Stimulated activated CD4-positive, alpha-beta T cell treated with anti-CD3 and anti-CD28 coated beads, Interleukin-12 subunit alpha, Interleukin-12 subunit beta, amount 100 ng/mL, for 4 hours (primary cell): ENCODE results near the gene TACSTD2.
"Not testable (repeated sequence)": the region's sequence is repeated elsewhere in the genome, so short reads cannot be mapped to it uniquely, and the experiment has no call there.

Experiments
- DNase-seq: peaks from one replicate; pipeline ENCODE4 v3.0.0-alpha.2; 2020

The TACSTD2 gene

GRCh38 chr1:58576727-58577653 is at the start of gene TACSTD2:
TSS of gene TACSTD2 (minus strand) at chr1:58577252. CDS start at chr1:58577156, 96 bp downstream.
- DNase-seq, result no peak

- DNase-seq, result no peak
Observed at GRCh38 chr1:58626293-58626692, 49.2 kb upstream of the TACSTD2 start.

- not testable (repeated sequence) for DNase-seq
Observed at GRCh38 chr1:58623259-58623658, 46.2 kb upstream of the TACSTD2 start.

- DNase-seq, result no peak
Observed at GRCh38 chr1:58622571-58622970, 45.5 kb upstream of the TACSTD2 start.

- no peak for DNase-seq
Observed at GRCh38 chr1:58621391-58621790, 44.3 kb upstream of the TACSTD2 start.

- no peak for DNase-seq
Observed at GRCh38 chr1:58620926-58621325, 43.9 kb upstream of the TACSTD2 start.

- DNase-seq, result no peak
Observed at GRCh38 chr1:58620259-58620658, 43.2 kb upstream of the TACSTD2 start.

GRCh38 chr1:58619286-58620054 is 42.4 kb upstream of the TACSTD2 start:
- no peak for DNase-seq

- no peak for DNase-seq
Observed at GRCh38 chr1:58618303-58618702, 41.3 kb upstream of the TACSTD2 start.

GRCh38 chr1:58611861-58612385 is 34.9 kb upstream of the TACSTD2 start:
- no peak for DNase-seq

GRCh38 chr1:58608945-58609344 is 31.9 kb upstream of the TACSTD2 start:
- no peak for DNase-seq

- no peak for DNase-seq
Observed at GRCh38 chr1:58608297-58608696, 31.2 kb upstream of the TACSTD2 start.

GRCh38 chr1:58607391-58607790 is 30.3 kb upstream of the TACSTD2 start:
- DNase-seq, result no peak

GRCh38 chr1:58601921-58602320 is 24.9 kb upstream of the TACSTD2 start:
- DNase-seq, result not testable (repeated sequence)

GRCh38 chr1:58597996-58598395 is 20.9 kb upstream of the TACSTD2 start:
- no peak for DNase-seq

GRCh38 chr1:58597076-58597475 is 20.0 kb upstream of the TACSTD2 start:
- DNase-seq, result no peak

- DNase-seq, result no peak
Observed at GRCh38 chr1:58596631-58597052, 19.6 kb upstream of the TACSTD2 start.

GRCh38 chr1:58594546-58594945 is 17.5 kb upstream of the TACSTD2 start:
- no peak for DNase-seq

- DNase-seq, result no peak
Observed at GRCh38 chr1:58592522-58593134, 15.6 kb upstream of the TACSTD2 start.

- no peak for DNase-seq
Observed at GRCh38 chr1:58591806-58592205, 14.8 kb upstream of the TACSTD2 start.

GRCh38 chr1:58590019-58590418 is 13.0 kb upstream of the TACSTD2 start:
- DNase-seq, result no peak

- DNase-seq, result no peak
Observed at GRCh38 chr1:58588396-58588795, 11.3 kb upstream of the TACSTD2 start.

GRCh38 chr1:58587667-58588066 is 10.6 kb upstream of the TACSTD2 start:
- no peak for DNase-seq
